Lung microvascular endothelial cell (primary cell): ENCODE measurements around the gene RPS3. TPM values are rescaled to one million over a fixed set of nuclear protein-coding genes. Genes with fewer than 3 reads are reported as not detected.

ENCODE experiments used
- DNase-seq, 2 donors: peaks; one replicate each; pipeline versions ENCODE4 v3.0.0 to v3.0.0-alpha.2; 2010; ENCODE audit warnings: low read depth in 2 of 2
- total RNA-seq: library from RNA; depleted of rRNA; stranded (reverse); fragments of >200 nt; gene quantifications from 2 replicates; pipeline ENCODE4 v1.2.1, GENCODE V29; 2014

RPS3 gene
- total RNA-seq, 1 donor from 2014 or later = 2,243 TPM

- DNase-seq = no peak
These were observed 35.7 kb downstream of the RPS3 start for GRCh38 chr11:75434886-75435570.

- no peak for DNase-seq
These were observed 36.2 kb downstream of the RPS3 start for GRCh38 chr11:75435571-75435925.

- no peak for DNase-seq
These were observed 37.5 kb downstream of the RPS3 start for GRCh38 chr11:75436806-75437205.

GRCh38 chr11:75437966-75438659, 38.8 kb downstream of the RPS3 start:
- DNase-seq = no peak

- no peak for DNase-seq
These were observed 39.7 kb downstream of the RPS3 start for GRCh38 chr11:75439026-75439425.

- no peak for DNase-seq
These were observed 40.3 kb downstream of the RPS3 start for GRCh38 chr11:75439495-75440120.

- no peak for DNase-seq
These were observed 41.9 kb downstream of the RPS3 start for GRCh38 chr11:75440960-75441803.

- no peak for DNase-seq
These were observed 42.5 kb downstream of the RPS3 start for GRCh38 chr11:75441804-75442132.

GRCh38 chr11:75442161-75442885, 43.0 kb downstream of the RPS3 start:
- DNase-seq = no peak

- DNase-seq = no peak
These were observed 43.7 kb downstream of the RPS3 start for GRCh38 chr11:75443043-75443442.

- peak; percentile 55 to 75 for DNase-seq
These were observed 46.1 kb downstream of the RPS3 start for GRCh38 chr11:75445315-75445953.

- no peak for DNase-seq
These were observed 48.1 kb downstream of the RPS3 start for GRCh38 chr11:75447415-75447814.

- DNase-seq = no peak
These were observed 50.0 kb downstream of the RPS3 start for GRCh38 chr11:75449271-75449670.

GRCh38 chr11:75449776-75450175, 50.5 kb downstream of the RPS3 start:
- no peak for DNase-seq

GRCh38 chr11:75450236-75450635, 50.9 kb downstream of the RPS3 start:
- no peak for DNase-seq

GRCh38 chr11:75450826-75451821, 51.8 kb downstream of the RPS3 start:
- DNase-seq = no peak

GRCh38 chr11:75453916-75454655, 54.8 kb downstream of the RPS3 start:
- DNase-seq = no peak

GRCh38 chr11:75454987-75455386, 55.7 kb downstream of the RPS3 start:
- DNase-seq = no peak
